Measurements from ENCODE around the gene SLC35F3. TPM values are rescaled to one million over a fixed set of nuclear protein-coding genes. Genes with fewer than 3 reads are reported as not detected.

The SLC35F3 gene
- total and polyA plus RNA-seq, 9 of the 15 experiments (the other 6 are each of a cell fraction or from before 2014, with no cell fraction given): 0.04 to 0.07 (median 0.04) TPM; not detected in 6

DNA sequence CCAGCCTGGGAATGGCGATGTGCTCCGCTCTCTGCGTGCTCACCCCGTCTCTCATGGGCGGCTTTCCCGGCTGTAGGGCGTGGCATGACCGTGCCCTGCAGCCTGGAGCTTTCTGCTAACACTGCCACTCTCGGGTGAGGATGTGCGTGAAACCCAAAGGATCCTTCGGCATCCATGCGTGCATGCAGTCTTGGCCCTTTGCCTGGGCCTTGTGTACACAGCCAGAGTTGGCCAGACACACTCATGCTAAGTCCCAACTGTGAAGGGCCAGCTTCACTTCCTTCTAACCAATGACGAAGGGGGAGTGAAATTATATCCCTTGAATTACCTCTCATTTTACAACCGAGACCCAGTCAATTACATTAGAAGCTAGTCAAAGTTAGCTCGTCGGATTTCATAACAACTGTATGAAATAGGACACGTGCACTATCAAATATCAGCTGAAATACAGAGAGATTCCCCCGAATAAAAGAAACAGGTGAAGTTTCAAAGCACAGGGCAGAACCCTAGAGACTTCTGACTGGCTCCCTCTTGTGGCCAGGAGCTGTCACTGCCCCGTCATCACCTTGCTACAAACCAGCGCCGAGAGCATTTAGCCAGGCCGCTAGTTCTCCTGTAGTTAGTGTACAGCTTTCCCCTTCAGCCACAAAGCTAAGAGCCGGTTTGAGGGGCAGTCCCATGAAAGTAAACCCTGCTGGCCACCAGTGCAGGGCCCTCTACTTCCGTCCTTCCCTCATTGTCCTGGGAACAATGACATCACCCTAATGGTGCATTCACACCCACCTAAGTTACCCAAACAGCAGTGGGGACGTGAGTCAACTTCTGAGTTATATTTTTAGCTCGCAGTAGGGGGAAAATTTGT is 405.4 kb downstream of the SLC35F3 start (continued):
- TF ChIP-seq SMAD1 (IDR thresholded peaks at IDR 0.05; ENCODE audit: low read depth, low read length, partially characterized antibody): no peak
- TF ChIP-seq ETV5 (CRISPR knock-in tag; IDR thresholded peaks at IDR 0.05; ENCODE audit: low read depth): 0 out of 2 replicates have a peak, but pooled peaks have one; percentile 13
- TF ChIP-seq, protein P1, sequence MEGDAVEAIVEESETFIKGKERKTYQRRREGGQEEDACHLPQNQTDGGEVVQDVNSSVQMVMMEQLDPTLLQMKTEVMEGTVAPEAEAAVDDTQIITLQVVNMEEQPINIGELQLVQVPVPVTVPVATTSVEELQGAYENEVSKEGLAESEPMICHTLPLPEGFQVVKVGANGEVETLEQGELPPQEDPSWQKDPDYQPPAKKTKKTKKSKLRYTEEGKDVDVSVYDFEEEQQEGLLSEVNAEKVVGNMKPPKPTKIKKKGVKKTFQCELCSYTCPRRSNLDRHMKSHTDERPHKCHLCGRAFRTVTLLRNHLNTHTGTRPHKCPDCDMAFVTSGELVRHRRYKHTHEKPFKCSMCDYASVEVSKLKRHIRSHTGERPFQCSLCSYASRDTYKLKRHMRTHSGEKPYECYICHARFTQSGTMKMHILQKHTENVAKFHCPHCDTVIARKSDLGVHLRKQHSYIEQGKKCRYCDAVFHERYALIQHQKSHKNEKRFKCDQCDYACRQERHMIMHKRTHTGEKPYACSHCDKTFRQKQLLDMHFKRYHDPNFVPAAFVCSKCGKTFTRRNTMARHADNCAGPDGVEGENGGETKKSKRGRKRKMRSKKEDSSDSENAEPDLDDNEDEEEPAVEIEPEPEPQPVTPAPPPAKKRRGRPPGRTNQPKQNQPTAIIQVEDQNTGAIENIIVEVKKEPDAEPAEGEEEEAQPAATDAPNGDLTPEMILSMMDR (IDR thresholded peaks at IDR 0.05 in 2 of 3, conservative IDR thresholded peaks at IDR 0.05 in 1 of 3; ENCODE audit: insufficient read depth in 2 of 3, low read depth in 1 of 3, low read length in 3 of 3): peak; percentile 90 to 97 (median 95)
- TF ChIP-seq, protein P2, sequence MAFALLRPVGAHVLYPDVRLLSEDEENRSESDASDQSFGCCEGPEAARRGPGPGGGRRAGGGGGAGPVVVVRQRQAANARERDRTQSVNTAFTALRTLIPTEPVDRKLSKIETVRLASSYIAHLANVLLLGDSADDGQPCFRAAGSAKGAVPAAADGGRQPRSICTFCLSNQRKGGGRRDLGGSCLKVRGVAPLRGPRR (CRISPR knock-in tag; IDR thresholded peaks at IDR 0.05): no peak
- peak; percentile 61 for TF ChIP-seq JUND (IDR thresholded peaks at IDR 0.05; ENCODE audit: borderline replicate concordance, low read depth, low read length)
- peak; percentile 66; the same call in 2 of the 3 replicates for TF ChIP-seq JUND (tag; IDR thresholded peaks at IDR 0.05; ENCODE audit: borderline replicate concordance, low read depth, low read length)
- no peak for TF ChIP-seq ZNF146 (CRISPR knock-in tag; IDR thresholded peaks at IDR 0.05; ENCODE audit: unreplicated experiment)
- TF ChIP-seq, protein P3, sequence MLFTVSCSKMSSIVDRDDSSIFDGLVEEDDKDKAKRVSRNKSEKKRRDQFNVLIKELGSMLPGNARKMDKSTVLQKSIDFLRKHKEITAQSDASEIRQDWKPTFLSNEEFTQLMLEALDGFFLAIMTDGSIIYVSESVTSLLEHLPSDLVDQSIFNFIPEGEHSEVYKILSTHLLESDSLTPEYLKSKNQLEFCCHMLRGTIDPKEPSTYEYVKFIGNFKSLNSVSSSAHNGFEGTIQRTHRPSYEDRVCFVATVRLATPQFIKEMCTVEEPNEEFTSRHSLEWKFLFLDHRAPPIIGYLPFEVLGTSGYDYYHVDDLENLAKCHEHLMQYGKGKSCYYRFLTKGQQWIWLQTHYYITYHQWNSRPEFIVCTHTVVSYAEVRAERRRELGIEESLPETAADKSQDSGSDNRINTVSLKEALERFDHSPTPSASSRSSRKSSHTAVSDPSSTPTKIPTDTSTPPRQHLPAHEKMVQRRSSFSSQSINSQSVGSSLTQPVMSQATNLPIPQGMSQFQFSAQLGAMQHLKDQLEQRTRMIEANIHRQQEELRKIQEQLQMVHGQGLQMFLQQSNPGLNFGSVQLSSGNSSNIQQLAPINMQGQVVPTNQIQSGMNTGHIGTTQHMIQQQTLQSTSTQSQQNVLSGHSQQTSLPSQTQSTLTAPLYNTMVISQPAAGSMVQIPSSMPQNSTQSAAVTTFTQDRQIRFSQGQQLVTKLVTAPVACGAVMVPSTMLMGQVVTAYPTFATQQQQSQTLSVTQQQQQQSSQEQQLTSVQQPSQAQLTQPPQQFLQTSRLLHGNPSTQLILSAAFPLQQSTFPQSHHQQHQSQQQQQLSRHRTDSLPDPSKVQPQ (CRISPR knock-in tag; IDR thresholded peaks at IDR 0.05; ENCODE audit: borderline replicate concordance): no peak
- peak; percentile 67 for TF ChIP-seq KLF16 (IDR thresholded peaks at IDR 0.05)
- TF ChIP-seq, protein P4, sequence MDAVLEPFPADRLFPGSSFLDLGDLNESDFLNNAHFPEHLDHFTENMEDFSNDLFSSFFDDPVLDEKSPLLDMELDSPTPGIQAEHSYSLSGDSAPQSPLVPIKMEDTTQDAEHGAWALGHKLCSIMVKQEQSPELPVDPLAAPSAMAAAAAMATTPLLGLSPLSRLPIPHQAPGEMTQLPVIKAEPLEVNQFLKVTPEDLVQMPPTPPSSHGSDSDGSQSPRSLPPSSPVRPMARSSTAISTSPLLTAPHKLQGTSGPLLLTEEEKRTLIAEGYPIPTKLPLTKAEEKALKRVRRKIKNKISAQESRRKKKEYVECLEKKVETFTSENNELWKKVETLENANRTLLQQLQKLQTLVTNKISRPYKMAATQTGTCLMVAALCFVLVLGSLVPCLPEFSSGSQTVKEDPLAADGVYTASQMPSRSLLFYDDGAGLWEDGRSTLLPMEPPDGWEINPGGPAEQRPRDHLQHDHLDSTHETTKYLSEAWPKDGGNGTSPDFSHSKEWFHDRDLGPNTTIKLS (IDR thresholded peaks at IDR 0.05; ENCODE audit: borderline replicate concordance, low read depth): 0 out of 2 replicates have a peak, but pooled peaks have one; percentile 19
- no peak for TF ChIP-seq FIP1L1 (IDR thresholded peaks at IDR 0.05; ENCODE audit: low read depth, low read length, poor library complexity, severe bottlenecking)
- peak; percentile 92 for TF ChIP-seq SMC3 (conservative IDR thresholded peaks at IDR 0.05; ENCODE audit: insufficient read depth, low read depth, low read length)
- peak; percentile 51; the same call in 1 of the 2 replicates for TF ChIP-seq STAG1 (CRISPR knock-in tag; IDR thresholded peaks at IDR 0.05; ENCODE audit: borderline replicate concordance)
- TF ChIP-seq ZNF23 (CRISPR knock-in tag; IDR thresholded peaks at IDR 0.05): no peak
- TF ChIP-seq CBX3 (IDR thresholded peaks at IDR 0.05; ENCODE audit: borderline replicate concordance in 1 of 2, low read length in 2 of 2): 0 out of 3 replicates have a peak, but pooled peaks of 1 of the 2 experiments have one; percentile 21
- TF ChIP-seq, protein P5, sequence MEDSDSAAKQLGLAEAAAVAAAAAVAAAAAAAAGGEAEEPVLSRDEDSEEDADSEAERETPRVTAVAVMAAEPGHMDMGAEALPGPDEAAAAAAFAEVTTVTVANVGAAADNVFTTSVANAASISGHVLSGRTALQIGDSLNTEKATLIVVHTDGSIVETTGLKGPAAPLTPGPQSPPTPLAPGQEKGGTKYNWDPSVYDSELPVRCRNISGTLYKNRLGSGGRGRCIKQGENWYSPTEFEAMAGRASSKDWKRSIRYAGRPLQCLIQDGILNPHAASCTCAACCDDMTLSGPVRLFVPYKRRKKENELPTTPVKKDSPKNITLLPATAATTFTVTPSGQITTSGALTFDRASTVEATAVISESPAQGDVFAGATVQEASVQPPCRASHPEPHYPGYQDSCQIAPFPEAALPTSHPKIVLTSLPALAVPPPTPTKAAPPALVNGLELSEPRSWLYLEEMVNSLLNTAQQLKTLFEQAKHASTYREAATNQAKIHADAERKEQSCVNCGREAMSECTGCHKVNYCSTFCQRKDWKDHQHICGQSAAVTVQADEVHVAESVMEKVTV (CRISPR knock-in tag; IDR thresholded peaks at IDR 0.05): peak; percentile 59; the same call in 1 of the 2 replicates
- TF ChIP-seq ZFPM2 (CRISPR knock-in tag; IDR thresholded peaks at IDR 0.05): no peak

Measured in K562 (cell line).